SU-DHL-6 (cell line): ENCODE measurements around the gene KCNJ15.

Experiments
- EZH2phosphoT487 ChIP-seq: fragments of 200-600 bp; sonication (generic), shearing (Covaris generic); conservative IDR thresholded peaks from 2 replicates; pipeline ENCODE4 v1.6.1; 2018; ENCODE audit warnings: mild to moderate bottlenecking, antibody characterized with exemption, low read length, moderate library complexity, mixed read lengths
- TF ChIP-seq, protein P1 (sequence below): fragments of 200-600 bp; sonication (generic); IDR thresholded peaks from one replicate; pipeline ENCODE4 v1.5.1; 2017; ENCODE audit warnings: antibody characterized with exemption, mild to moderate bottlenecking, low read length, moderate library complexity; ENCODE audit not compliant: insufficient read depth, poor library complexity, severe bottlenecking

DNA sequence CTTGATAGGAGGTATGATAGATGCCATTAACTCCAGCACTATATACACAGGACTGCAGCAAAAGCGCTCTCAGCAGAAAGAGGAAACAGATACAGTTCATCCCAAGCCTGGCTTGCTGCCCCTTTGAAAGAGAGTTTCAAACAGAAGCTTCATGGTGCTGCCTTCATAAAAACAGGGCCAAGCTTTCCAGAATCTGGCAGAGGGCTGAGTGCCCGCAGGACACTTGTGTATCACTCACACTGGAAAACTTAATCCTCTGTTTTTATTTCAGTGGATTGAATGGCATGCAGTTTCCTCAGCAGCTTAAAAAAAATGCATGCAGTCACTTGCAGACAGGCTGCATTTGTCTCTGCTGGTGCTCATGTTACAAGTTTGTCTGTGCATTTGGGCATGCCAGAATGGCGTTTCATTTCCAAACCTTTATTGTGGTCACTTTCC, 40.4 kb downstream of the KCNJ15 start:
- TF ChIP-seq, protein P1, sequence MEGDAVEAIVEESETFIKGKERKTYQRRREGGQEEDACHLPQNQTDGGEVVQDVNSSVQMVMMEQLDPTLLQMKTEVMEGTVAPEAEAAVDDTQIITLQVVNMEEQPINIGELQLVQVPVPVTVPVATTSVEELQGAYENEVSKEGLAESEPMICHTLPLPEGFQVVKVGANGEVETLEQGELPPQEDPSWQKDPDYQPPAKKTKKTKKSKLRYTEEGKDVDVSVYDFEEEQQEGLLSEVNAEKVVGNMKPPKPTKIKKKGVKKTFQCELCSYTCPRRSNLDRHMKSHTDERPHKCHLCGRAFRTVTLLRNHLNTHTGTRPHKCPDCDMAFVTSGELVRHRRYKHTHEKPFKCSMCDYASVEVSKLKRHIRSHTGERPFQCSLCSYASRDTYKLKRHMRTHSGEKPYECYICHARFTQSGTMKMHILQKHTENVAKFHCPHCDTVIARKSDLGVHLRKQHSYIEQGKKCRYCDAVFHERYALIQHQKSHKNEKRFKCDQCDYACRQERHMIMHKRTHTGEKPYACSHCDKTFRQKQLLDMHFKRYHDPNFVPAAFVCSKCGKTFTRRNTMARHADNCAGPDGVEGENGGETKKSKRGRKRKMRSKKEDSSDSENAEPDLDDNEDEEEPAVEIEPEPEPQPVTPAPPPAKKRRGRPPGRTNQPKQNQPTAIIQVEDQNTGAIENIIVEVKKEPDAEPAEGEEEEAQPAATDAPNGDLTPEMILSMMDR, result no peak
- no peak for TF ChIP-seq EZH2phosphoT487
